ENCODE data around the gene SINHCAF.

The SINHCAF gene

DNA sequence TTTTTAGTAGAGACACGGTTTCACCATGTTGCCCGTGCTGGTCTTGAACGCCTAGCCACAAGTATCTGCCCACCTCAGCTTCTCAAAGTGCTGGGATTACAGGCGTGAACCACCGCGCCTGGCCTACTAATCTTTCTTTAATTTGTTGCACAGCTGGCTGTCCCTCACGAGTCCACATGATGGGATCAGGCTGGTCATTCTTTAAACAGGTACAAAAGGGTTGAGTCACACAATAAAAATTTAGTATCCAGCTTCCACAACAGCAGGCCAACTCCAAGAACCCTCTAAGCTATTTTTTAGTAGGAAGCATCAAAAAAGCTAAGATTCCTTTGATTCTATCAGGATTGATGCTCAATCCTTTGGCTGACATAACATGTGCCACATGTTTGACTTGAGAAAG lies 17.8 kb downstream of the SINHCAF start:
- Histone ChIP-seq H3K9me2 (replicated peaks; ENCODE audit: insufficient read depth, low read length) (no peaks in the 10 kb centered on the region), H3K79me2 (ENCODE audit: low read length) (peaks cover 100% of the 10 kb centered on the region), H3K9me3 (replicated peaks; ENCODE audit: insufficient read depth, low read length) (no peaks in the 10 kb centered on the region), H3K27ac (ENCODE audit: low read length) (no peak overlapping the region), H2AFZ (ENCODE audit: low read length) (no peak overlapping the region), H3K9ac (ENCODE audit: low read length) (no peak overlapping the region), H3K4me3 (ENCODE audit: low read length) (no peak overlapping the region), H3F3A (ENCODE audit: insufficient read depth, low read length) (no peaks in the 10 kb centered on the region), H3K4me2 (ENCODE audit: low read depth, low read length) (no peak overlapping the region), H3K27me3 (replicated peaks; ENCODE audit: insufficient read depth, low read length) (no peaks in the 10 kb centered on the region), H4K20me1 (ENCODE audit: insufficient read depth, low read length) (peaks cover 22% of the 10 kb centered on the region; the same call in 1 of the 2 replicates), H3K4me1 (ENCODE audit: low read length) (no peaks in the 10 kb centered on the region), H3K36me3 (replicated peaks; ENCODE audit: insufficient read depth, low read length) (peaks cover 8% of the 10 kb centered on the region)
- TF ChIP-seq, protein P1, sequence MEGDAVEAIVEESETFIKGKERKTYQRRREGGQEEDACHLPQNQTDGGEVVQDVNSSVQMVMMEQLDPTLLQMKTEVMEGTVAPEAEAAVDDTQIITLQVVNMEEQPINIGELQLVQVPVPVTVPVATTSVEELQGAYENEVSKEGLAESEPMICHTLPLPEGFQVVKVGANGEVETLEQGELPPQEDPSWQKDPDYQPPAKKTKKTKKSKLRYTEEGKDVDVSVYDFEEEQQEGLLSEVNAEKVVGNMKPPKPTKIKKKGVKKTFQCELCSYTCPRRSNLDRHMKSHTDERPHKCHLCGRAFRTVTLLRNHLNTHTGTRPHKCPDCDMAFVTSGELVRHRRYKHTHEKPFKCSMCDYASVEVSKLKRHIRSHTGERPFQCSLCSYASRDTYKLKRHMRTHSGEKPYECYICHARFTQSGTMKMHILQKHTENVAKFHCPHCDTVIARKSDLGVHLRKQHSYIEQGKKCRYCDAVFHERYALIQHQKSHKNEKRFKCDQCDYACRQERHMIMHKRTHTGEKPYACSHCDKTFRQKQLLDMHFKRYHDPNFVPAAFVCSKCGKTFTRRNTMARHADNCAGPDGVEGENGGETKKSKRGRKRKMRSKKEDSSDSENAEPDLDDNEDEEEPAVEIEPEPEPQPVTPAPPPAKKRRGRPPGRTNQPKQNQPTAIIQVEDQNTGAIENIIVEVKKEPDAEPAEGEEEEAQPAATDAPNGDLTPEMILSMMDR (IDR thresholded peaks at IDR 0.05; ENCODE audit: low read length), result no peak
- TF ChIP-seq EZH2phosphoT487 (IDR thresholded peaks at IDR 0.05; ENCODE audit: low read length) (no peak), EZH2 (optimal IDR thresholded peaks at IDR 0.05; ENCODE audit: low read depth, low read length) (no peak)
- no peak for DNase-seq

DNA sequence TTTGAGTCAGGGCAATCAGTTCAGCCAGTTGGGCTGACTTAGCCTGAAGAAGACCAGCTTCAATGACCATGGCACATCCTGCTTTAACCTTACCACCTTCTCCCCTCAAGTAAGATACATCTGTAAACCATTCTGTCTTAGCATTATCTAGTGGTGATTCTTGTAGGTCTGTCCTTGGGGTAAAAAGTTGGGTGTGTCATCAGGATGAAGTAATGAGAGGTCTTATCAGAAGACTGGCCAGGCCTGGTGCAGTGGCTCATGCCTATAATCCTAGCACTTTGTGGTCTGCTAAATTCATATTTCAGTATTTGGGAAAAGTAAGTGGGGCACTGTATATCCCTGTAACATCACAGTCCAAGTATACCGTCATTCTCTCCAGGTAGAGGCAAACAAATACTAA lies 19.1 kb downstream of the SINHCAF start:
- Histone ChIP-seq H3K79me2 (ENCODE audit: low read length) (peaks cover 100% of the 10 kb centered on the region), H3K9ac (ENCODE audit: low read length) (no peak overlapping the region), H2AFZ (ENCODE audit: low read length) (no peak overlapping the region), H3K36me3 (replicated peaks; ENCODE audit: insufficient read depth, low read length) (peaks cover 11% of the 10 kb centered on the region), H3K27me3 (replicated peaks; ENCODE audit: insufficient read depth, low read length) (no peaks in the 10 kb centered on the region), H3K9me2 (replicated peaks; ENCODE audit: insufficient read depth, low read length) (no peaks in the 10 kb centered on the region), H3K27ac (ENCODE audit: low read length) (no peak overlapping the region), H3F3A (ENCODE audit: insufficient read depth, low read length) (no peaks in the 10 kb centered on the region), H4K20me1 (ENCODE audit: insufficient read depth, low read length) (peaks cover 21% of the 10 kb centered on the region; the same call in 1 of the 2 replicates), H3K4me3 (ENCODE audit: low read length) (no peak overlapping the region), H3K4me1 (ENCODE audit: low read length) (no peaks in the 10 kb centered on the region), H3K4me2 (ENCODE audit: low read depth, low read length) (no peak overlapping the region), H3K9me3 (replicated peaks; ENCODE audit: insufficient read depth, low read length) (no peaks in the 10 kb centered on the region)
- DNase-seq, result no peak
- TF ChIP-seq EZH2phosphoT487 (IDR thresholded peaks at IDR 0.05; ENCODE audit: low read length) (no peak), EZH2 (optimal IDR thresholded peaks at IDR 0.05; ENCODE audit: low read depth, low read length) (no peak)
- TF ChIP-seq, protein P1 (IDR thresholded peaks at IDR 0.05; ENCODE audit: low read length), result no peak

DNA sequence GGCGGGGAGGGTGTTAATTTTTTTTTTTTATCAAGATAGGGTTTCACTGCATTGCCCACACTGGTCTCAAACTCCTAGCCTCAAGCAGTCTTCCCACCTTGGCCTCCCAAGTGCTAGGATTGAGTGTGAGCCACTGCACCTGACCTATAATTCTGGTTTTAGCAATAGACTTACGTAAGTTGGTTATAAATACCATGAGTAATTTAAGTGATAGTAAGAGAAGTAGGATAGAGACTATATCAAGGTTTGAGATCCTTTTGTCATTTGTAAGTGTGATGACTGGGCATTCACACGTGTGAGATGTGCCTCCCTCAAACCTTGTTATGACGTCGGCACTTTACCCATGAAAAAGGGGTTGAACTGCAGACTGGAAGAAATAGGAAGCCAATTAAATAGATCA lies 22.5 kb downstream of the SINHCAF start:
- no peaks in the 10 kb centered on the region for H3K27me3 ChIP-seq (replicated peaks; ENCODE audit: insufficient read depth, low read length)
- peaks cover 14% of the 10 kb centered on the region for H3K4me1 ChIP-seq (ENCODE audit: low read length)
- H3K9me2 ChIP-seq (replicated peaks; ENCODE audit: insufficient read depth, low read length), result no peaks in the 10 kb centered on the region
- H3K4me3 ChIP-seq (ENCODE audit: low read length), result no peak overlapping the region
- no peak overlapping the region for H3K9ac ChIP-seq (ENCODE audit: low read length)
- H3K9me3 ChIP-seq (replicated peaks; ENCODE audit: insufficient read depth, low read length), result no peaks in the 10 kb centered on the region
- TF ChIP-seq EZH2phosphoT487 (IDR thresholded peaks at IDR 0.05; ENCODE audit: low read length) (no peak), EZH2 (optimal IDR thresholded peaks at IDR 0.05; ENCODE audit: low read depth, low read length) (no peak)
- TF ChIP-seq, protein P1 (IDR thresholded peaks at IDR 0.05; ENCODE audit: low read length), result no peak
- H2AFZ ChIP-seq (ENCODE audit: low read length), result no peak overlapping the region
- H3F3A ChIP-seq (ENCODE audit: insufficient read depth, low read length), result peaks cover 8% of the 10 kb centered on the region; the same call in 1 of the 2 replicates
- peaks cover 10% of the 10 kb centered on the region for H3K36me3 ChIP-seq (replicated peaks; ENCODE audit: insufficient read depth, low read length)
- DNase-seq, result no peak
- peaks cover 99% of the 10 kb centered on the region for H3K79me2 ChIP-seq (ENCODE audit: low read length)
- 0 out of 2 replicates have a peak, but pooled peaks cover 11% of the 10 kb centered on the region for H4K20me1 ChIP-seq (ENCODE audit: insufficient read depth, low read length)
- no peak overlapping the region for H3K27ac ChIP-seq (ENCODE audit: low read length)
- H3K4me2 ChIP-seq (ENCODE audit: low read depth, low read length), result no peak overlapping the region
